Hippocampal formation (tissue), 2 donors: ENCODE data around the gene YPEL1.
"Not testable (repeated sequence)": the region's sequence is repeated elsewhere in the genome, so short reads cannot be mapped to it uniquely, and the experiment has no call there.

Experiments used
- DNase-seq, 2 donors: peaks; one replicate each; lab custom pipeline; 2025; lab: John Stamatoyannopoulos, UW

The YPEL1 gene

GRCh38 chr22:21753374-21754111 lies 17.9 kb upstream of the YPEL1 start:
- DNase-seq: no peak

GRCh38 chr22:21752276-21752675 lies 16.7 kb upstream of the YPEL1 start:
- DNase-seq: no peak

- no peak for DNase-seq
Observed at GRCh38 chr22:21745948-21746347, 10.4 kb upstream of the YPEL1 start.

GRCh38 chr22:21744917-21745316 lies 9.3 kb upstream of the YPEL1 start:
- DNase-seq: not testable (repeated sequence)

GRCh38 chr22:21741790-21742189 lies 6.2 kb upstream of the YPEL1 start:
- DNase-seq: no peak

GRCh38 chr22:21741059-21741458 lies 5.5 kb upstream of the YPEL1 start:
- DNase-seq: no peak

GRCh38 chr22:21739828-21740377 lies 4.3 kb upstream of the YPEL1 start:
- DNase-seq: no peak

GRCh38 chr22:21738966-21739365 lies 3.4 kb upstream of the YPEL1 start:
- no peak for DNase-seq

- DNase-seq: no peak
Observed at GRCh38 chr22:21738081-21738480, 2.5 kb upstream of the YPEL1 start.

- DNase-seq: no peak
Observed at GRCh38 chr22:21736948-21737347, 1.4 kb upstream of the YPEL1 start.

- DNase-seq: no peak
Observed at GRCh38 chr22:21736084-21736642, 569 bp upstream of the YPEL1 start.

GRCh38 chr22:21734540-21735199 lies 924 bp downstream of the YPEL1 start:
- DNase-seq: no peak

GRCh38 chr22:21731503-21731902 lies 4.1 kb downstream of the YPEL1 start:
- no peak for DNase-seq

- no peak for DNase-seq
Observed at GRCh38 chr22:21730535-21731308, 4.9 kb downstream of the YPEL1 start.

- not testable (repeated sequence) for DNase-seq
Observed at GRCh38 chr22:21729184-21729583, 6.4 kb downstream of the YPEL1 start.

GRCh38 chr22:21728270-21728669 lies 7.3 kb downstream of the YPEL1 start:
- no peak for DNase-seq

- DNase-seq: no peak
Observed at GRCh38 chr22:21727768-21728167, 7.8 kb downstream of the YPEL1 start.

GRCh38 chr22:21727159-21727558 lies 8.4 kb downstream of the YPEL1 start:
- DNase-seq: no peak

GRCh38 chr22:21726650-21727049 lies 8.9 kb downstream of the YPEL1 start:
- no peak for DNase-seq

- DNase-seq: no peak
Observed at GRCh38 chr22:21725956-21726649, 9.5 kb downstream of the YPEL1 start.

GRCh38 chr22:21724496-21724895 lies 11.1 kb downstream of the YPEL1 start:
- DNase-seq: not testable (repeated sequence)
